ENCODE data around the gene CST6.
"Not testable (repeated sequence)": the region's sequence is repeated elsewhere in the genome, so short reads cannot be mapped to it uniquely, and the experiment has no call there.

The CST6 gene

DNA sequence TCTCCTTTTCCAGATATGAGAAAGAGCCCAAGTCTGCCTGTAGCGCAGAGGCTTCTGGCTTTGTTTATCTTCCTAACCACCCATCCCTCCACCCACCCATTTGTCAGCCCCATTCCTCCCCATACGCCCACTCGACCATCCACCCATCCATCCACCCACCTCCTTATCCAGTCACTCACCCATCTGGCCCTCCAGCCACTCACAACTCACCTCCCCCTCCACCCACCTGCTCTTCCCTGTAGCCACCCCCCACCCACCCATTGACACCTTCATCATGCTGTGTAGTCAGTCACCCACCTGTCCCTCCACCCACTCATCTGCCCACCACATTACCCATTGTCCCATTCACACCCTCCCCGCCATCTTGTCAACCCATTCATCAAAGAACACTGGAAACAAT lies 5.5 kb downstream of the CST6 start:
- Histone ChIP-seq H3K9me3 (ENCODE audit: insufficient read depth, low read length) (no peaks in the 10 kb centered on the region), H3K9ac (ENCODE audit: low read length) (no peak overlapping the region), H3K4me2 (ENCODE audit: low read length) (no peak overlapping the region), H2AFZ (ENCODE audit: low read depth, low read length) (no peak overlapping the region), H3K4me3 (ENCODE audit: low read length) (no peak overlapping the region), H3K36me3 (replicated peaks; ENCODE audit: low read depth, low read length) (no peaks in the 10 kb centered on the region), H3K27me3 (ENCODE audit: low read depth, low read length) (no peaks in the 10 kb centered on the region), H3K79me2 (ENCODE audit: low read length) (no peaks in the 10 kb centered on the region), H4K20me1 (ENCODE audit: insufficient read depth, low read length) (no peaks in the 10 kb centered on the region), H3K4me1 (ENCODE audit: low read length) (no peaks in the 10 kb centered on the region; the same call in 1 of the 2 replicates), H3K27ac (ENCODE audit: low read length) (no peak overlapping the region)
- TF ChIP-seq, protein P1, sequence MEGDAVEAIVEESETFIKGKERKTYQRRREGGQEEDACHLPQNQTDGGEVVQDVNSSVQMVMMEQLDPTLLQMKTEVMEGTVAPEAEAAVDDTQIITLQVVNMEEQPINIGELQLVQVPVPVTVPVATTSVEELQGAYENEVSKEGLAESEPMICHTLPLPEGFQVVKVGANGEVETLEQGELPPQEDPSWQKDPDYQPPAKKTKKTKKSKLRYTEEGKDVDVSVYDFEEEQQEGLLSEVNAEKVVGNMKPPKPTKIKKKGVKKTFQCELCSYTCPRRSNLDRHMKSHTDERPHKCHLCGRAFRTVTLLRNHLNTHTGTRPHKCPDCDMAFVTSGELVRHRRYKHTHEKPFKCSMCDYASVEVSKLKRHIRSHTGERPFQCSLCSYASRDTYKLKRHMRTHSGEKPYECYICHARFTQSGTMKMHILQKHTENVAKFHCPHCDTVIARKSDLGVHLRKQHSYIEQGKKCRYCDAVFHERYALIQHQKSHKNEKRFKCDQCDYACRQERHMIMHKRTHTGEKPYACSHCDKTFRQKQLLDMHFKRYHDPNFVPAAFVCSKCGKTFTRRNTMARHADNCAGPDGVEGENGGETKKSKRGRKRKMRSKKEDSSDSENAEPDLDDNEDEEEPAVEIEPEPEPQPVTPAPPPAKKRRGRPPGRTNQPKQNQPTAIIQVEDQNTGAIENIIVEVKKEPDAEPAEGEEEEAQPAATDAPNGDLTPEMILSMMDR (IDR thresholded peaks at IDR 0.05; ENCODE audit: low read depth, low read length), result no peak
- no peak for TF ChIP-seq EZH2phosphoT487 (IDR thresholded peaks at IDR 0.05; ENCODE audit: low read depth)

DNA sequence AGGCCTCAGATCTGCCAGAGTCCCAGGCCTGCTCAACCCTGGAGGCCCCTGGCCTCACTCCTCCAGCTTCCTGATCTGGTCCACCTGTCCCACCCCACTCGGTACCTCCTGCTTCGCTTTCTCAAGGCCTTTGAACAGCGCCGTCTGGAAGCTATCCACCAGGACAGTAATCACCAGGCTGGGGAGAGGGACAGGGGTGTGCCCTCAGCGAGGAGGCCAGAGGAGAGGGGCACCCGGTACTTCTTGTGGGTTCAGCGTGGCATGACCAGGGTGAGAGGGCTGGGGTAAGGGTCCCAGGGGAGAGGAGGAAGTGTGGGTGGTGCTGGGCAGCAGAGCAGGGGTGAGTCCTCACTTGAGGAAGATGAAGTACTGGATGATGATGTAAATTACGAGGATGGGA lies 8.4 kb downstream of the CST6 start:
- H3K4me1 ChIP-seq (ENCODE audit: low read length), result peaks cover 2% of the 10 kb centered on the region; the same call in 1 of the 2 replicates
- no peaks in the 10 kb centered on the region for H3K9me3 ChIP-seq (ENCODE audit: insufficient read depth, low read length)
- TF ChIP-seq, protein P1 (IDR thresholded peaks at IDR 0.05; ENCODE audit: low read depth, low read length), result no peak
- no peak for TF ChIP-seq EZH2phosphoT487 (IDR thresholded peaks at IDR 0.05; ENCODE audit: low read depth)
- no peaks in the 10 kb centered on the region for H3K36me3 ChIP-seq (replicated peaks; ENCODE audit: low read depth, low read length)
- H3K4me3 ChIP-seq (ENCODE audit: low read length), result no peak overlapping the region
- no peaks in the 10 kb centered on the region for H3K79me2 ChIP-seq (ENCODE audit: low read length)
- H3K27me3 ChIP-seq (ENCODE audit: low read depth, low read length), result peaks cover 10% of the 10 kb centered on the region
- no peak overlapping the region for H3K4me2 ChIP-seq (ENCODE audit: low read length)
- H2AFZ ChIP-seq (ENCODE audit: low read depth, low read length), result no peak overlapping the region
- H3K9ac ChIP-seq (ENCODE audit: low read length), result no peak overlapping the region
- no peak overlapping the region for H3K27ac ChIP-seq (ENCODE audit: low read length)
- no peaks in the 10 kb centered on the region for H4K20me1 ChIP-seq (ENCODE audit: insufficient read depth, low read length)

DNA sequence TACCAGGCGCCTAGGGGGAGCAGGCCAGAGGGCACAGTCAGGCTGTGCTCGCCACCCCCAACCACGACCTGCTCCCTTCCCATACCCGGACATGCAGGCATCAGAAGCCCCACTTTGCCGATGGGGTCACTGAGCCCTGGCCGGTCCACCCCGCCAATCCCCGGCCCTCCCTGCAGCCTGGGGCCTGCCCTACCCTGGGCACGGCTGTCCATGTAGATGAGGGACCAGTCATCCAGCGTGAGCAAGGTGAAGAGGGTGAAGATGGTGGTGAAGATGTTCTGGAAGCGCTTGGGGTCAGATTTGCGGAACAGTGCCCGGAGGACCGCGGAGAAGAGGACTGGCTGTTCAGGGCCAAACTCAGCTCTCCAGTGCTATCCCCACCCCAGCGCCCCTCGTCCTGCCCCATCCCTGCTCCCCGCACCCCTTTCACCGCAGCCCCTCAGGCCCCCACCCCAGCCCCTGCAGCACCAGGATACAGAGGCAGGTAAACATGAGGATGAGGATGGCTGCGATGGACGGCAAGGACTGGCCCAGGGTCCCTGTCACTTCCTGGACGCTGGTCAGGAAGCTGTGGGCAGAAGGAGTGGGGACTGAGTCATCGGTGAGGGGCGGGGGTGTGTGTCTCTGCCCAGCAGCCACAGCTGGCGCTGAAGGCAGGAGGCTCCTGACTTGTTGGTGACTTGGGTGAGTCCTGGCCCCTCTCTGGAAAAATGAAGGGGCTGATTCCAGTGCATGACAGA lies 9.0 kb downstream of the CST6 start:
- Histone ChIP-seq H3K9me3 (ENCODE audit: insufficient read depth, low read length) (no peaks in the 10 kb centered on the region), H3K4me1 (ENCODE audit: low read length) (peaks cover 2% of the 10 kb centered on the region; the same call in 1 of the 2 replicates), H4K20me1 (ENCODE audit: insufficient read depth, low read length) (no peaks in the 10 kb centered on the region), H3K79me2 (ENCODE audit: low read length) (no peaks in the 10 kb centered on the region), H3K4me2 (ENCODE audit: low read length) (no peak overlapping the region), H3K36me3 (replicated peaks; ENCODE audit: low read depth, low read length) (no peaks in the 10 kb centered on the region), H2AFZ (ENCODE audit: low read depth, low read length) (no peak overlapping the region), H3K27ac (ENCODE audit: low read length) (no peak overlapping the region), H3K9ac (ENCODE audit: low read length) (no peak overlapping the region), H3K27me3 (ENCODE audit: low read depth, low read length) (peaks cover 10% of the 10 kb centered on the region), H3K4me3 (ENCODE audit: low read length) (no peak overlapping the region)
- no peak for TF ChIP-seq EZH2phosphoT487 (IDR thresholded peaks at IDR 0.05; ENCODE audit: low read depth)
- TF ChIP-seq, protein P1 (IDR thresholded peaks at IDR 0.05; ENCODE audit: low read depth, low read length), result no peak

DNA sequence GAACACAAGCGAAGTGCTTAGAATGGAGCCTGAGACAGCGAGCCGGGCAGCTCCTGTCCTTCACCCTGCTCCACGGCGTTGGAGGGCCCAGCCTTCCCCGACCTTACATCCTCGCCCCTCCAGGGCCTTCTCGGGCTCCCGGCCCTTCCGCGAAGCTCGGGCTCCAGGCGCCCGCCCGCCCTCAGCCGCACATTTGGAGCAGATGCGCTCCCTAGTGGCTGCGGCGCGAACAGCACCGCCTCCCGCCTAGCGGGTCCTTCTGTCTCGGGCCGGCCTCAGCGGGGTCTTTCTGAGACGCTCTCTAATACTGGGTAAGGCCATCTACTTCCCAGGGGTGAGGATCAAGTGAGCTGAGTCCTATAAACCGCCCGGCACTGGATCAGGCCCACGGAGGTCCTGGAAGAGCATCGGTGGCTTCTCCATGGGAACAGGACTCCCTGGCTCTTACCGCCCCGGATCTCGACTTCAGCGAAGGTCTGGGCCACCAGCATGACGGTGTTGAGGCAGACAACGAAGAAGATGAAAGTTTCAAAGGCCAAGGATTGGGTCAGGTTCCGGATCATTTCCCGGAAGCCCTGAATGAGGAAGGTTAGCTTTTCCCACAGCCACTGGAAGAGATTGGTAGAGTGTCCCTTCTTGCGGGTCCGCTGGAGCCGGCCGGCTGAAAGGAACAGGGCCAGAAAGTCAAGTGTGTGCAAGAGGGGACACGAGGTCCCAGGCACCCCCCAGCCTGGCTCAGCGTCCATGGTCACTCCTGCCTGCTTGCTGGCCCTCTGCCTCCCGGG lies 10.8 kb downstream of the CST6 start:
- peak overlapping the region; percentile 74 for H3K4me2 ChIP-seq (ENCODE audit: low read length)
- H3K36me3 ChIP-seq (replicated peaks; ENCODE audit: low read depth, low read length), result no peaks in the 10 kb centered on the region
- TF ChIP-seq, protein P1 (IDR thresholded peaks at IDR 0.05; ENCODE audit: low read depth, low read length), result peak; percentile 93
- no peak for TF ChIP-seq EZH2phosphoT487 (IDR thresholded peaks at IDR 0.05; ENCODE audit: low read depth)
- H3K4me1 ChIP-seq (ENCODE audit: low read length), result peaks cover 2% of the 10 kb centered on the region; the same call in 1 of the 2 replicates
- H3K79me2 ChIP-seq (ENCODE audit: low read length), result no peaks in the 10 kb centered on the region
- peak overlapping the region; percentile 83 for H2AFZ ChIP-seq (ENCODE audit: low read depth, low read length)
- H3K27ac ChIP-seq (ENCODE audit: low read length), result no peak overlapping the region
- H3K27me3 ChIP-seq (ENCODE audit: low read depth, low read length), result peaks cover 10% of the 10 kb centered on the region
- no peaks in the 10 kb centered on the region for H4K20me1 ChIP-seq (ENCODE audit: insufficient read depth, low read length)
- H3K9ac ChIP-seq (ENCODE audit: low read length), result no peak overlapping the region
- H3K9me3 ChIP-seq (ENCODE audit: insufficient read depth, low read length), result no peaks in the 10 kb centered on the region
- peak overlapping the region; percentile 31 for H3K4me3 ChIP-seq (ENCODE audit: low read length)

DNA sequence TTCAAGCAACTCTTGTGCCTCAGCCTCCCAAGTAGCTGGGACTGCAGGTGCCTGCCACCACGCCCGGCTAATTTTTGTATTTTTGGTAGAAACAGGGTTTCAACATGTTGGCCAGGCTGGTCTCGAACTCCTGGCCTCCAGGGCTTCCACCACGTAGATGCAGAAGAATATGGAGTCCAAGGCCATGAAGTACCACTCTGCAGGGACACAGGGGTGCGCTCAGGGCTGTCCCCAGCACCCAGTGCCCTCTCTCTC lies 11.3 kb downstream of the CST6 start:
- not testable (repeated sequence) for H3K9ac ChIP-seq (ENCODE audit: low read length); H3K9me3 ChIP-seq (ENCODE audit: insufficient read depth, low read length); H3K27ac ChIP-seq (ENCODE audit: low read length); H2AFZ ChIP-seq (ENCODE audit: low read depth, low read length); H3K4me3 ChIP-seq (ENCODE audit: low read length); H3K36me3 ChIP-seq (replicated peaks; ENCODE audit: low read depth, low read length); H4K20me1 ChIP-seq (ENCODE audit: insufficient read depth, low read length); H3K79me2 ChIP-seq (ENCODE audit: low read length); H3K4me2 ChIP-seq (ENCODE audit: low read length); H3K4me1 ChIP-seq (ENCODE audit: low read length)
- peaks cover 12% of the 10 kb centered on the region for H3K27me3 ChIP-seq (ENCODE audit: low read depth, low read length)

Measured in OCI-LY3 (cell line).